ENCODE measurements around the gene ALPP.
"Not testable (repeated sequence)": the region's sequence is repeated elsewhere in the genome, so short reads cannot be mapped to it uniquely, and the experiment has no call there.

The ALPP gene

DNA sequence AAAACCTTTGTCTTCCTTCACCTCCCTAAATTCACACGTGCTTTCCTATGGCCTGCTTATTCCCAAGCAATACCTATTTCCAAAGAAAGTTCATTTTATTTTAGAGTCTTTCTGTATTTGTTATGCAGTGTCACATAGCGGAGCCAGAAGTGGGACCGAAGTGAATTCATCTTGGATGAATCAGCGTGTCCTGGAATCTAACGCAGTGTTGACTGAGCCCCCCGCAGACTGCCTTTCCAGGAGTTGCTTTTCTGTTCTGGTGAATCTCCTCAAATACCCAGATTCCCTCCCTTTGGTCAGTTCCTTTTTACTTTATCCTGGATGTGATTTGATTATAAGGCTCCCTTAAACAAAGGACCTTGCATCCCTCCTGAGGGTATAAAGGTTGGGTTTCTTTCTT is 10.8 kb downstream of the ALPP start:
- H3K4me1 ChIP-seq (ENCODE audit: insufficient read depth, low read length) = no peaks in the 10 kb centered on the region
- H3K36me3 ChIP-seq (ENCODE audit: insufficient read depth, low read length) = peaks cover 3% of the 10 kb centered on the region; the same call in 1 of the 2 replicates

DNA sequence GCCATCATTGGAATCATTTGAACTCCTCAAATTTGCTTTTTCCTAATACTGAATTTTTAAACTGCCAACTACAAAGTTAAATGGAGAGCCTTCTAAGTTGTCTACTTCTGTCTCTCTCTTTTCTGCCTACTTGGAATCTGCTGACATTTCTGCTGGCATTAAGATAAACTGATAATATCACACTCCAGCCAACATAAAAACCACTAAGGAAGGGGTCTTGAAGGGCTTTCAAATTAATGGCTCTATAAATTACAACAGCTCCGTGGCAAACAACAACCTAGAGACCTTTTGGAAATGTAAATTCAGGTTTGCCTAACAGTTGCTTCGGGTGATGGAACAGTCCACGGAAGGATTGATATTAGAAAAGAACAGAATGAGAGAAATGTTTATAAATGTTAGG is 12.1 kb downstream of the ALPP start:
- H3K4me1 ChIP-seq (ENCODE audit: insufficient read depth, low read length) = no peaks in the 10 kb centered on the region
- H3K9ac ChIP-seq (ENCODE audit: low read depth, low read length) = no peak overlapping the region
- H3K9me3 ChIP-seq (ENCODE audit: control insufficient read depth, insufficient read depth, low read length) = no peaks in the 10 kb centered on the region
- peaks cover 3% of the 10 kb centered on the region; the same call in 1 of the 2 replicates for H3K36me3 ChIP-seq (ENCODE audit: insufficient read depth, low read length)

More for the DNA sequence above, 10.8 kb downstream of the ALPP start:
- Histone ChIP-seq H3K9ac (ENCODE audit: low read depth, low read length) (no peak overlapping the region), H3K9me3 (ENCODE audit: control insufficient read depth, insufficient read depth, low read length) (no peaks in the 10 kb centered on the region)

DNA sequence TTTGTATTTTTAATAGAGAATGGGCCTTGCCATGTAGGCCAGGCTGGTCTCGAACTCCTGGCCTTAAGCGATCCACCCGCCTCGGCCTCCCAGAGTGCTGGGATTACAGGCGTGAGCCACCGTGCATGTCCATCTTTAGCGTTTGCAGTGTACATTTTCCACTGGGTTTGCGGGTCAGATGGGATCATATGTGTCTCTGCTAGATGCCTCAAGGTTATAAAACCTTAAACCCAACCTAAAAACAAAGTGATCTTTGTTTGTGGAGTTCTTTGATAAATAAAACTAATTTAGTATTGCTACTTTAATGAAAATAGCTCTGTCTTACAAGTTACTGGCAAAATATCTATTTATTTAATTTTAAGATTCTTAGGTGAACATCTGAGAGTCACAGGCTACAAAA is 15.0 kb downstream of the ALPP start:
- peaks cover 3% of the 10 kb centered on the region; the same call in 1 of the 2 replicates for H3K36me3 ChIP-seq (ENCODE audit: insufficient read depth, low read length)
- H3K9ac ChIP-seq (ENCODE audit: low read depth, low read length) = no peak overlapping the region
- H3K9me3 ChIP-seq (ENCODE audit: control insufficient read depth, insufficient read depth, low read length) = no peaks in the 10 kb centered on the region
- no peaks in the 10 kb centered on the region for H3K4me1 ChIP-seq (ENCODE audit: insufficient read depth, low read length)

DNA sequence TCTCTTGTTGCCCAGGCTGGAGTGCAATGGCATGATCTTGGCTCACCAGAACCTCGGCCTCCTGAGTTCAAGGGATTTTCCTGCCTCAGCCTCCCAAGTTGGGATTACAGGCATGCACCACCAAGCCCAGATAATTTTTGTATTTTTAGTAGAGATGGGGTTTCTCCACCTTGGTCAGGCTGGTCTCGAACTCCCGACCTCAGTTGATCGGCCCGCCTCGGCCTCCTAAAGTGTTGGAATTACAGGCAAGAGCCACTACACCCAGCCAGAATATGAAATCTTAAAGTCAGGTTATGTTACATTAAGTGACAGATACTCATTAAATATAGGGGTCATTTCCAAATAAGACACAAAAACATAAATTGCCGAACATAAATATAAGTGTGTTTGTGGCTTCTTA is 15.9 kb downstream of the ALPP start:
- not testable (repeated sequence) for H3K36me3 ChIP-seq (ENCODE audit: insufficient read depth, low read length); H3K9me3 ChIP-seq (ENCODE audit: control insufficient read depth, insufficient read depth, low read length); H3K9ac ChIP-seq (ENCODE audit: low read depth, low read length); H3K4me1 ChIP-seq (ENCODE audit: insufficient read depth, low read length)

DNA sequence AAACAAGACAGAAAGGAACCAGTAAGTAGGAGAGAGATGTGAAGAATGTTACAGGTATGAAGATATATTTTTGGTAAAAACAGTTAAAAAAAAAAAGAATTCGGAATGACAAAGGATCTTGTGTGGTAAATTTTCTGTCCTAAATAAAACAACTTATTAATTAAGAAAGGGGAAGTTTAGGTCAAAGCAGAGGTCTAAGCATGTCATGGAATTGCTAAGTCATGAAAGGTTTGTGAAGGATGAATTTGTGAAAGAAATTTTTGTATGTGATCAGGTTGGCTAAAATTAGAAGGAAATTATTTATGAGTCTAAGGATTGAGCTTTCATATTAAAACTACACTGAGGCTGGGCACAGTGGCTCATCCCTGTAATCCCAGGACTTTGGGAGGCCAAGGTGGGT is 17.0 kb downstream of the ALPP start:
- Histone ChIP-seq H3K4me1 (ENCODE audit: insufficient read depth, low read length) (no peaks in the 10 kb centered on the region), H3K9ac (ENCODE audit: low read depth, low read length) (no peak overlapping the region), H3K9me3 (ENCODE audit: control insufficient read depth, insufficient read depth, low read length) (no peaks in the 10 kb centered on the region), H3K36me3 (ENCODE audit: insufficient read depth, low read length) (no peaks in the 10 kb centered on the region)

DNA sequence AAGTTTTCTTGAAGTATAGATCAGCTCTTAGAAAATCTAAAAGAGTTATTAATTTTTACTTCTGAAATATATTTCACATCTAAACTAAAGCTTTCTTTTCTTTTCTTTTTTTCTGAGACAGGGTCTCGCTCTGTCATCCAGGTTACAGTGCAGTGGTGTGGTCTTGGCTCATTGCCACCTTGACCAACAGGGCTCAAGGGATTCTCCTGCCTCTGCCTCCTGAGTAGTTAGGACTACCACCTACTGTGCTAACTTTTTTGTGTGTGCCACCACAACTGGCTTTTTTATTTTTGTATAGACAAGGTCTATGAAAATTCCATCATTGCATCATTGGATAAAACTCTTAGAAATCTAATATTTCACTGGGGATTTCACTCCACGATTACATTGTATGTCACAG is 18.1 kb downstream of the ALPP start:
- H3K9ac ChIP-seq (ENCODE audit: low read depth, low read length) = no peak overlapping the region
- no peaks in the 10 kb centered on the region for H3K36me3 ChIP-seq (ENCODE audit: insufficient read depth, low read length)
- no peaks in the 10 kb centered on the region for H3K4me1 ChIP-seq (ENCODE audit: insufficient read depth, low read length)
- H3K9me3 ChIP-seq (ENCODE audit: control insufficient read depth, insufficient read depth, low read length) = no peaks in the 10 kb centered on the region

- Histone ChIP-seq H3K9ac (ENCODE audit: low read depth, low read length) (no peak overlapping the region), H3K9me3 (ENCODE audit: control insufficient read depth, insufficient read depth, low read length) (no peaks in the 10 kb centered on the region), H3K36me3 (ENCODE audit: insufficient read depth, low read length) (no peaks in the 10 kb centered on the region), H3K4me1 (ENCODE audit: insufficient read depth, low read length) (no peaks in the 10 kb centered on the region)
These were observed 19.9 kb downstream of the ALPP start for GRCh38 chr2:232398293-232399034.

- Histone ChIP-seq H3K4me1 (ENCODE audit: insufficient read depth, low read length) (no peaks in the 10 kb centered on the region), H3K9me3 (ENCODE audit: control insufficient read depth, insufficient read depth, low read length) (no peaks in the 10 kb centered on the region), H3K9ac (ENCODE audit: low read depth, low read length) (no peak overlapping the region), H3K36me3 (ENCODE audit: insufficient read depth, low read length) (no peaks in the 10 kb centered on the region)
These were observed 21.9 kb downstream of the ALPP start for GRCh38 chr2:232400256-232401015.

- H3K9ac ChIP-seq (ENCODE audit: low read depth, low read length) = no peak overlapping the region
- H3K9me3 ChIP-seq (ENCODE audit: control insufficient read depth, insufficient read depth, low read length) = no peaks in the 10 kb centered on the region
- no peaks in the 10 kb centered on the region for H3K36me3 ChIP-seq (ENCODE audit: insufficient read depth, low read length)
- no peaks in the 10 kb centered on the region for H3K4me1 ChIP-seq (ENCODE audit: insufficient read depth, low read length)
These were observed 24.0 kb downstream of the ALPP start for GRCh38 chr2:232402518-232402917.

- H3K36me3 ChIP-seq (ENCODE audit: insufficient read depth, low read length) = no peaks in the 10 kb centered on the region
- H3K4me1 ChIP-seq (ENCODE audit: insufficient read depth, low read length) = no peaks in the 10 kb centered on the region
- no peak overlapping the region for H3K9ac ChIP-seq (ENCODE audit: low read depth, low read length)
- H3K9me3 ChIP-seq (ENCODE audit: control insufficient read depth, insufficient read depth, low read length) = no peaks in the 10 kb centered on the region
These were observed 27.5 kb downstream of the ALPP start for GRCh38 chr2:232405943-232406510.

DNA sequence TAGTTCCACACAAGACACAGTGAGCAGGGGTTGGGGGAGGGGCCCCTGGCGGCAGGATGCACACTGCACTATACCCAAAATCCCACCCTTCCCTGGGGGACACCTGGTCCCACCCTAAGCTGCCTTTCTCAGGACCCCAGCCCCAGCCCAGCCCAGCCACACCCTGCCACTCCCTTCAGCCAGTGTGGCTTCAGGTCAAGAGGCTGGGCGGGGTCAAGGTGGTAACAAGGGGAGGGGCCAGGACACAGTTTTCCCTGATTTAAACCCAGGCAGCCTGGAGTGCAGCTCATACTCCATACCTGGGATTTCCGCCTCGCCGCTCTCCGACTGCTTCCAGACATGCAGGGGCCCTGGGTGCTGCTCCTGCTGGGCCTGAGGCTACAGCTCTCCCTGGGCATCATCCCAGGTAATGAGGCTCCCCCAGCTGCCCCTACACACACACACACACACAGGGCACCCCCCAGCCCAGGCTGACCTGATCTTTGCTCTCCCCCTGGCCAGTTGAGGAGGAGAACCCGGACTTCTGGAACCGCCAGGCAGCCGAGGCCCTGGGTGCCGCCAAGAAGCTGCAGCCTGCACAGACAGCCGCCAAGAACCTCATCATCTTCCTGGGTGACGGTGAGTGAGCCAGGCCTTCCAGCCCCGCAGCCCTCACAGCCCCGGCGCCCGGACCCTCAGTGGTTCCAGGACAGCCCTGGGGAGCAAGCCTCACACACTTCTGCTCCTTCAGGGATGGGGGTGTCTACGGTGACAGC is 28.2 kb downstream of the ALPP start, which contains the start of gene ALPG:
Gene ALPG, plus strand, starts transcription at position 289 of the 755 bp plus-strand sequence. Its CDS starts 51 bp downstream, at position 340.
- H3K9me3 ChIP-seq (ENCODE audit: control insufficient read depth, insufficient read depth, low read length) = no peaks in the 10 kb centered on the region
- no peaks in the 10 kb centered on the region for H3K36me3 ChIP-seq (ENCODE audit: insufficient read depth, low read length)

GRCh38 chr2:232407428-232408150 is 29.0 kb downstream of the ALPP start:
- not testable (repeated sequence) for H3K4me1 ChIP-seq (ENCODE audit: insufficient read depth, low read length); H3K9ac ChIP-seq (ENCODE audit: low read depth, low read length); H3K9me3 ChIP-seq (ENCODE audit: control insufficient read depth, insufficient read depth, low read length)

More for the DNA sequence above, 28.2 kb downstream of the ALPP start, which contains the start of gene ALPG:
- no peaks in the 10 kb centered on the region for H3K4me1 ChIP-seq (ENCODE audit: insufficient read depth, low read length)
- no peak within 1 kb of the TSS for H3K9ac ChIP-seq (ENCODE audit: low read depth, low read length)

GRCh38 chr2:232408269-232408668 is 29.7 kb downstream of the ALPP start:
- not testable (repeated sequence) for H3K4me1 ChIP-seq (ENCODE audit: insufficient read depth, low read length); H3K9ac ChIP-seq (ENCODE audit: low read depth, low read length); H3K36me3 ChIP-seq (ENCODE audit: insufficient read depth, low read length)

More at GRCh38 chr2:232407428-232408150, 29.0 kb downstream of the ALPP start:
- not testable (repeated sequence) for H3K36me3 ChIP-seq (ENCODE audit: insufficient read depth, low read length)

GRCh38 chr2:232409617-232410016 is 31.1 kb downstream of the ALPP start:
- not testable (repeated sequence) for H3K36me3 ChIP-seq (ENCODE audit: insufficient read depth, low read length); H3K4me1 ChIP-seq (ENCODE audit: insufficient read depth, low read length); H3K9ac ChIP-seq (ENCODE audit: low read depth, low read length); H3K9me3 ChIP-seq (ENCODE audit: control insufficient read depth, insufficient read depth, low read length)

More at GRCh38 chr2:232408269-232408668, 29.7 kb downstream of the ALPP start:
- not testable (repeated sequence) for H3K9me3 ChIP-seq (ENCODE audit: control insufficient read depth, insufficient read depth, low read length)

Measured in ES-I3 (cell line).